ENCODE measurements around the gene ATG13. TPM values are rescaled to one million over a fixed set of nuclear protein-coding genes. Genes with fewer than 3 reads are reported as not detected.

ATG13 gene
- polyA plus RNA-seq, 1 donor (not counting 4 experiments of a cell fraction or from before 2014, with no cell fraction given): 33.3 TPM

DNA sequence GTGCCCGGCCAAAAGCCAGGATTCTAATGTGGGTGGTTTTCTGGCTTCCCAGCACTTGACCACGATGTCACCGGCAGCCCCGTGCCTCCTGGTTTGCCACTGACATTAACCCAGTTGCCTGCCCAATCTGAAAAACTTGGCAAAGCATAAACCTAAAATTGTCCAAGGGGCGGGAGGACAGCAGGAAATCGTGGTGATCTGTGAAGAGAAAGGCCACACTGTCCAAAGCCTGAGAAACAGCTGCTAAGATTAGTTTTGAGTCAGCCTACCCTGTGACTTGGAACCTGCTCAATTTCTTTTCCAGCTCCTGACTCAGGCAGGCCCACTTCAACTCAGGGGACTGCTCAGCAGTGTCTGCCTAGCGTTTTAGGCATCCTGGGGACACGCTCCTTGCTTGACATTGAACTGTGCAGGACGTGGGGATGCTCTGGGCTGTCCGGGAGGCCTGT lies 93.5 kb downstream of the ATG13 start:
- Histone ChIP-seq H3K4me1 (ENCODE audit: control insufficient read depth, extremely low read depth, insufficient read depth, low read length) (peaks cover 6% of the 10 kb centered on the region), H3K9me3 (ENCODE audit: control insufficient read depth, low read depth, low read length) (no peaks in the 10 kb centered on the region), H3K9me1 (ENCODE audit: control insufficient read depth, extremely low read depth, insufficient read depth, low read length) (no peaks in the 10 kb centered on the region), H2AFZ (ENCODE audit: control insufficient read depth, low read length) (no peak overlapping the region), H3K79me2 (ENCODE audit: control insufficient read depth, insufficient read depth, low read length) (peaks cover 2% of the 10 kb centered on the region), H3K36me3 (ENCODE audit: control insufficient read depth in 2 of 2, extremely low read depth in 1 of 2, insufficient read depth in 2 of 2, low read length in 2 of 2) (peaks cover 10 to 19% of the 10 kb centered on the region in 2 experiments), H3K4me2 (ENCODE audit: control insufficient read depth, extremely low read depth, insufficient read depth, low read depth, low read length) (no peak overlapping the region), H3K27me3 (ENCODE audit: control insufficient read depth, extremely low read depth, insufficient read depth, low read length) (no peaks in the 10 kb centered on the region), H3K4me3 (ENCODE audit: control insufficient read depth in 2 of 3, extremely low read depth in 1 of 3, insufficient read depth in 2 of 3, low read depth in 1 of 3, low read length in 3 of 3) (no peak overlapping the region), H4K20me1 (ENCODE audit: control insufficient read depth, extremely low read depth, insufficient read depth, low read length) (peaks cover under 1% of the 10 kb centered on the region), H3K27ac (ENCODE audit: control insufficient read depth, insufficient read depth, low read length) (no peak overlapping the region), H3K9ac (ENCODE audit: control insufficient read depth, extremely low read depth, insufficient read depth, low read length) (no peak overlapping the region)
- no peak for TF ChIP-seq EZH2 (IDR thresholded peaks at IDR 0.05; ENCODE audit: low read length)
- TF ChIP-seq, protein P1, sequence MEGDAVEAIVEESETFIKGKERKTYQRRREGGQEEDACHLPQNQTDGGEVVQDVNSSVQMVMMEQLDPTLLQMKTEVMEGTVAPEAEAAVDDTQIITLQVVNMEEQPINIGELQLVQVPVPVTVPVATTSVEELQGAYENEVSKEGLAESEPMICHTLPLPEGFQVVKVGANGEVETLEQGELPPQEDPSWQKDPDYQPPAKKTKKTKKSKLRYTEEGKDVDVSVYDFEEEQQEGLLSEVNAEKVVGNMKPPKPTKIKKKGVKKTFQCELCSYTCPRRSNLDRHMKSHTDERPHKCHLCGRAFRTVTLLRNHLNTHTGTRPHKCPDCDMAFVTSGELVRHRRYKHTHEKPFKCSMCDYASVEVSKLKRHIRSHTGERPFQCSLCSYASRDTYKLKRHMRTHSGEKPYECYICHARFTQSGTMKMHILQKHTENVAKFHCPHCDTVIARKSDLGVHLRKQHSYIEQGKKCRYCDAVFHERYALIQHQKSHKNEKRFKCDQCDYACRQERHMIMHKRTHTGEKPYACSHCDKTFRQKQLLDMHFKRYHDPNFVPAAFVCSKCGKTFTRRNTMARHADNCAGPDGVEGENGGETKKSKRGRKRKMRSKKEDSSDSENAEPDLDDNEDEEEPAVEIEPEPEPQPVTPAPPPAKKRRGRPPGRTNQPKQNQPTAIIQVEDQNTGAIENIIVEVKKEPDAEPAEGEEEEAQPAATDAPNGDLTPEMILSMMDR (optimal IDR thresholded peaks at IDR 0.05 in 1 of 3, IDR thresholded peaks at IDR 0.05 in 1 of 3, conservative IDR thresholded peaks at IDR 0.05 in 1 of 3; ENCODE audit: extremely low read depth in 1 of 3, insufficient read depth in 2 of 3, low read length in 3 of 3): no peak
- no peak for FAIRE-seq
- no peak for DNase-seq (ENCODE audit: low read depth, low spot score)
- dilution Hi-C loops (cut with MboI; ENCODE audit: extremely low pct_ligation_motif_present, low sequenced_read_pairs): no loop called here

DNA sequence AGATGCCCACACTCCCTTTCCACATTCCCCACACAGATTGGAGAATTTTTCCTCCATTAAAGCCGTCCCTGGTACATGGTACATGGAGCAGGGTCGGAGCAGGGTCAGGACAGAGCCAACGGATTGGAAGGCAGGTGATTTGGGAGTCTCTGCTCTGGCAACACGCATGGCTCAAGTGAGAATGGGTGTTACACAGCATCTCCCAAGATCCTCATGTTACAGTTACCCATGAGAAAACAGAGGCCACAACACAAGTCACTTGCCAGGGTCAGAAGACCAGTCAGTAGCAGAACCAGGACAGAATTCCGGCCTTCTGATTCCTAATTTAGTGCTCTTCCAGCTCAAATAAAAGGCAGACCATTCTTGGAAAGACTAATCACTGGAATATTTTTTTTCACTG lies 94.0 kb downstream of the ATG13 start:
- peaks cover 10 to 16% of the 10 kb centered on the region in 2 experiments for H3K36me3 ChIP-seq (ENCODE audit: control insufficient read depth in 2 of 2, extremely low read depth in 1 of 2, insufficient read depth in 2 of 2, low read length in 2 of 2)
- H3K4me1 ChIP-seq (ENCODE audit: control insufficient read depth, extremely low read depth, insufficient read depth, low read length): peaks cover 6% of the 10 kb centered on the region
- DNase-seq (ENCODE audit: low read depth, low spot score): no peak
- H3K27ac ChIP-seq (ENCODE audit: control insufficient read depth, insufficient read depth, low read length): no peak overlapping the region
- H3K4me2 ChIP-seq (ENCODE audit: control insufficient read depth, extremely low read depth, insufficient read depth, low read depth, low read length): no peak overlapping the region
- H3K9ac ChIP-seq (ENCODE audit: control insufficient read depth, extremely low read depth, insufficient read depth, low read length): no peak overlapping the region
- H4K20me1 ChIP-seq (ENCODE audit: control insufficient read depth, extremely low read depth, insufficient read depth, low read length): no peaks in the 10 kb centered on the region
- dilution Hi-C loops (cut with MboI; ENCODE audit: extremely low pct_ligation_motif_present, low sequenced_read_pairs): no loop called here
- no peaks in the 10 kb centered on the region for H3K27me3 ChIP-seq (ENCODE audit: control insufficient read depth, extremely low read depth, insufficient read depth, low read length)
- H2AFZ ChIP-seq (ENCODE audit: control insufficient read depth, low read length): no peak overlapping the region
- no peaks in the 10 kb centered on the region for H3K9me3 ChIP-seq (ENCODE audit: control insufficient read depth, low read depth, low read length)
- no peaks in the 10 kb centered on the region for H3K79me2 ChIP-seq (ENCODE audit: control insufficient read depth, insufficient read depth, low read length)
- TF ChIP-seq, protein P1 (optimal IDR thresholded peaks at IDR 0.05 in 1 of 3, IDR thresholded peaks at IDR 0.05 in 1 of 3, conservative IDR thresholded peaks at IDR 0.05 in 1 of 3; ENCODE audit: extremely low read depth in 1 of 3, insufficient read depth in 2 of 3, low read length in 3 of 3): no peak
- TF ChIP-seq EZH2 (IDR thresholded peaks at IDR 0.05; ENCODE audit: low read length): no peak
- no peaks in the 10 kb centered on the region for H3K9me1 ChIP-seq (ENCODE audit: control insufficient read depth, extremely low read depth, insufficient read depth, low read length)
- FAIRE-seq: no peak
- H3K4me3 ChIP-seq (ENCODE audit: control insufficient read depth in 2 of 3, extremely low read depth in 1 of 3, insufficient read depth in 2 of 3, low read depth in 1 of 3, low read length in 3 of 3): no peak overlapping the region

Data from keratinocyte (primary cell).